ENCODE data around the gene FGF13. TPM values are rescaled to one million over a fixed set of nuclear protein-coding genes. Genes with fewer than 3 reads are reported as not detected.
A peak's percentile ranks its signal among the peaks of the same experiment; 100 is the strongest.

FGF13 gene
- total RNA-seq, 1 donor from 2014 or later = 48.5 TPM

- Histone ChIP-seq H3K27ac (ENCODE audit: low read depth, low read length) (no peak overlapping the region), H3K9me3 (ENCODE audit: control insufficient read depth in 3 of 3, low read length in 3 of 3) (no peaks in the 10 kb centered on the region), H3K27me3 (ENCODE audit: control insufficient read depth in 3 of 3, insufficient read depth in 3 of 3, low read length in 3 of 3) (no peaks in the 10 kb centered on the region), H3K4me1 (ENCODE audit: control insufficient read depth in 3 of 3, insufficient read depth in 3 of 3, low read length in 3 of 3) (no peaks in the 10 kb centered on the region), H3K9ac (ENCODE audit: low read depth in 1 of 3, low read length in 3 of 3) (no peak overlapping the region), H3K4me3 (ENCODE audit: low read length in 3 of 3) (no peak overlapping the region), H3K36me3 (ENCODE audit: control insufficient read depth in 3 of 3, insufficient read depth in 3 of 3, low read length in 3 of 3) (no peaks in the 10 kb centered on the region)
Observed at GRCh38 chrX:138669693-138670092, 41.8 kb downstream of the FGF13 start.

- no peaks in the 10 kb centered on the region for H3K4me1 ChIP-seq (ENCODE audit: control insufficient read depth in 3 of 3, insufficient read depth in 3 of 3, low read length in 3 of 3)
- no peaks in the 10 kb centered on the region for H3K27me3 ChIP-seq (ENCODE audit: control insufficient read depth in 3 of 3, insufficient read depth in 3 of 3, low read length in 3 of 3)
- no peaks in the 10 kb centered on the region for H3K9me3 ChIP-seq (ENCODE audit: control insufficient read depth in 3 of 3, low read length in 3 of 3)
- no peaks in the 10 kb centered on the region for H3K36me3 ChIP-seq (ENCODE audit: control insufficient read depth in 3 of 3, insufficient read depth in 3 of 3, low read length in 3 of 3)
- H3K27ac ChIP-seq (ENCODE audit: low read depth, low read length) = no peak overlapping the region
- no peak overlapping the region for H3K9ac ChIP-seq (ENCODE audit: low read depth in 1 of 3, low read length in 3 of 3)
- no peak overlapping the region for H3K4me3 ChIP-seq (ENCODE audit: low read length in 3 of 3)
Observed at GRCh38 chrX:138664466-138664865, 47.1 kb downstream of the FGF13 start.

- no peaks in the 10 kb centered on the region for H3K4me1 ChIP-seq (ENCODE audit: control insufficient read depth in 3 of 3, insufficient read depth in 3 of 3, low read length in 3 of 3)
- H3K9ac ChIP-seq (ENCODE audit: low read depth in 1 of 3, low read length in 3 of 3) = no peak overlapping the region
- H3K36me3 ChIP-seq (ENCODE audit: control insufficient read depth in 3 of 3, insufficient read depth in 3 of 3, low read length in 3 of 3) = no peaks in the 10 kb centered on the region
- H3K4me3 ChIP-seq (ENCODE audit: low read length in 3 of 3) = no peak overlapping the region
- no peaks in the 10 kb centered on the region for H3K9me3 ChIP-seq (ENCODE audit: control insufficient read depth in 3 of 3, low read length in 3 of 3)
- H3K27me3 ChIP-seq (ENCODE audit: control insufficient read depth in 3 of 3, insufficient read depth in 3 of 3, low read length in 3 of 3) = no peaks in the 10 kb centered on the region
- H3K27ac ChIP-seq (ENCODE audit: low read depth, low read length) = no peak overlapping the region
Observed at GRCh38 chrX:138664016-138664415, 47.5 kb downstream of the FGF13 start.

GRCh38 chrX:138651494-138651893, 60.0 kb downstream of the FGF13 start:
- no peak overlapping the region for H3K27ac ChIP-seq (ENCODE audit: low read depth, low read length)
- no peaks in the 10 kb centered on the region for H3K27me3 ChIP-seq (ENCODE audit: control insufficient read depth in 3 of 3, insufficient read depth in 3 of 3, low read length in 3 of 3)
- no peak overlapping the region for H3K4me3 ChIP-seq (ENCODE audit: low read length in 3 of 3)
- no peak overlapping the region for H3K9ac ChIP-seq (ENCODE audit: low read depth in 1 of 3, low read length in 3 of 3)
- no peaks in the 10 kb centered on the region for H3K4me1 ChIP-seq (ENCODE audit: control insufficient read depth in 3 of 3, insufficient read depth in 3 of 3, low read length in 3 of 3)
- no peaks in the 10 kb centered on the region for H3K36me3 ChIP-seq (ENCODE audit: control insufficient read depth in 3 of 3, insufficient read depth in 3 of 3, low read length in 3 of 3)
- H3K9me3 ChIP-seq (ENCODE audit: control insufficient read depth in 3 of 3, low read length in 3 of 3) = no peaks in the 10 kb centered on the region

GRCh38 chrX:138648568-138648967, 62.9 kb downstream of the FGF13 start:
- no peaks in the 10 kb centered on the region for H3K27me3 ChIP-seq (ENCODE audit: control insufficient read depth in 3 of 3, insufficient read depth in 3 of 3, low read length in 3 of 3)

GRCh38 chrX:138638996-138639395, 72.5 kb downstream of the FGF13 start:
- Histone ChIP-seq H3K4me1 (ENCODE audit: control insufficient read depth in 3 of 3, insufficient read depth in 3 of 3, low read length in 3 of 3) (no peaks in the 10 kb centered on the region), H3K36me3 (ENCODE audit: control insufficient read depth in 3 of 3, insufficient read depth in 3 of 3, low read length in 3 of 3) (no peaks in the 10 kb centered on the region), H3K27me3 (ENCODE audit: control insufficient read depth in 3 of 3, insufficient read depth in 3 of 3, low read length in 3 of 3) (no peaks in the 10 kb centered on the region), H3K9me3 (ENCODE audit: control insufficient read depth in 3 of 3, low read length in 3 of 3) (no peaks in the 10 kb centered on the region), H3K4me3 (ENCODE audit: low read length in 3 of 3) (no peak overlapping the region), H3K27ac (ENCODE audit: low read depth, low read length) (no peak overlapping the region), H3K9ac (ENCODE audit: low read depth in 1 of 3, low read length in 3 of 3) (no peak overlapping the region)

More at GRCh38 chrX:138648568-138648967, 62.9 kb downstream of the FGF13 start:
- H3K4me1 ChIP-seq (ENCODE audit: control insufficient read depth in 3 of 3, insufficient read depth in 3 of 3, low read length in 3 of 3) = no peaks in the 10 kb centered on the region
- H3K4me3 ChIP-seq (ENCODE audit: low read length in 3 of 3) = no peak overlapping the region
- no peaks in the 10 kb centered on the region for H3K36me3 ChIP-seq (ENCODE audit: control insufficient read depth in 3 of 3, insufficient read depth in 3 of 3, low read length in 3 of 3)
- no peak overlapping the region for H3K9ac ChIP-seq (ENCODE audit: low read depth in 1 of 3, low read length in 3 of 3)
- no peak overlapping the region for H3K27ac ChIP-seq (ENCODE audit: low read depth, low read length)
- no peaks in the 10 kb centered on the region for H3K9me3 ChIP-seq (ENCODE audit: control insufficient read depth in 3 of 3, low read length in 3 of 3)

Small RNA genes lying within 50 kb of the gene (small RNA-seq; reads per million reads assigned to genes)
- gene AL031386.1 (not detected), gene MIR504 (2.6 reads per million, percentile 87 among the genes with 10 or more reads in this experiment)

Data from skeletal muscle tissue (tissue), 5 donors.